Stimulated activated CD8-positive, alpha-beta memory T cell treated with anti-CD3 and anti-CD28 coated beads, Interleukin-2, amount 100 ng/mL, for 1 hour (primary cell): ENCODE results near the gene GSTM3.
A peak's percentile ranks its signal among the peaks of the same experiment; 100 is the strongest.
"Not testable (repeated sequence)": the region's sequence is repeated elsewhere in the genome, so short reads cannot be mapped to it uniquely, and the experiment has no call there.

Source experiments
- DNase-seq, 2 donors: peaks; one replicate each; pipeline ENCODE4 v3.0.0-alpha.2; 2020; ENCODE audit warnings: low read depth in 2 of 2

The GSTM3 gene

GRCh38 chr1:109775398-109775797 is 34.6 kb upstream of the GSTM3 start:
- no peak for DNase-seq

- no peak for DNase-seq
Observed at GRCh38 chr1:109773900-109774485, 33.2 kb upstream of the GSTM3 start.

- DNase-seq = peak in 1 of 2 donors; percentile 37
Observed at GRCh38 chr1:109773203-109773899, 32.5 kb upstream of the GSTM3 start.

GRCh38 chr1:109772658-109773202 is 31.9 kb upstream of the GSTM3 start:
- DNase-seq = no peak

- DNase-seq = no peak
Observed at GRCh38 chr1:109771712-109772657, 31.1 kb upstream of the GSTM3 start.

- DNase-seq = no peak
Observed at GRCh38 chr1:109770331-109771095, 29.7 kb upstream of the GSTM3 start.

GRCh38 chr1:109769330-109770078 is 28.7 kb upstream of the GSTM3 start:
- no peak for DNase-seq

GRCh38 chr1:109768820-109769219 is 28.0 kb upstream of the GSTM3 start:
- DNase-seq = no peak

GRCh38 chr1:109768335-109768650 is 27.5 kb upstream of the GSTM3 start:
- DNase-seq = no peak

GRCh38 chr1:109767637-109768334 is 26.9 kb upstream of the GSTM3 start:
- no peak for DNase-seq

GRCh38 chr1:109766991-109767636 is 26.3 kb upstream of the GSTM3 start:
- DNase-seq = not testable (repeated sequence)

- no peak for DNase-seq
Observed at GRCh38 chr1:109765896-109766615, 25.2 kb upstream of the GSTM3 start.

- DNase-seq = no peak
Observed at GRCh38 chr1:109765483-109765815, 24.6 kb upstream of the GSTM3 start.

- no peak for DNase-seq
Observed at GRCh38 chr1:109764561-109765482, 24.0 kb upstream of the GSTM3 start.

GRCh38 chr1:109763646-109764415 is 23.0 kb upstream of the GSTM3 start, which contains the start of gene EPS8L3:
EPS8L3 (minus strand) TSS chr1:109763923; CDS start chr1:109761749, 2,174 bp downstream.
- no peak for DNase-seq

GRCh38 chr1:109762821-109763645 is 22.2 kb upstream of the GSTM3 start:
- DNase-seq = no peak
